Aorta (tissue), 5 donors: ENCODE results near the gene TEDC2. TPM values are rescaled to one million over a fixed set of nuclear protein-coding genes. Genes with fewer than 3 reads are reported as not detected.

Experiments used
- ATAC-seq: fragments of 200-7000 bp; cut with Tn5 transposase; one replicate; pipeline ENCODE4 v1.9.1; 2022; ENCODE audit warnings: moderate library complexity; ENCODE audit not compliant: low FRiP score
- DNase-seq, 2 donors: peaks; one replicate each; pipeline ENCODE4 v3.0.0-alpha.2; 2020
- H3K27ac ChIP-seq, 2 donors: one replicate each; pipeline ENCODE4 v1.5.1; 2013; ENCODE audit warnings: low read length in 2 of 2, mild to moderate bottlenecking in 2 of 2, moderate library complexity in 2 of 2, control low read depth in 1 of 2, inconsistent platforms in 1 of 2, low read depth in 1 of 2
- H3K27me3 ChIP-seq, 2 donors: one replicate each; pipeline ENCODE4 v1.6.1; 2013; ENCODE audit warnings: control low read depth in 1 of 2, low read length in 1 of 2, mild to moderate bottlenecking in 1 of 2, moderate library complexity in 1 of 2; ENCODE audit not compliant: insufficient read depth in 2 of 2, control insufficient read depth in 1 of 2
- H3K36me3 ChIP-seq, 2 donors: one replicate each; pipeline ENCODE4 v1.6.1; 2013; ENCODE audit warnings: control low read depth in 1 of 2, low read length in 1 of 2, mild to moderate bottlenecking in 1 of 2; ENCODE audit not compliant: insufficient read depth in 2 of 2, control insufficient read depth in 1 of 2
- H3K4me1 ChIP-seq, 2 donors: one replicate each; pipeline ENCODE4 v1.6.1; 2013; ENCODE audit warnings: low read length in 2 of 2, control low read depth in 1 of 2, mild to moderate bottlenecking in 1 of 2, moderate library complexity in 1 of 2; ENCODE audit not compliant: insufficient read depth in 2 of 2, control insufficient read depth in 1 of 2
- H3K4me3 ChIP-seq, 2 donors: one replicate each; pipeline ENCODE4 v1.5.1; 2013; ENCODE audit warnings: low read length in 2 of 2, control low read depth in 1 of 2, mild to moderate bottlenecking in 1 of 2
- H3K9me3 ChIP-seq: one replicate; pipeline ENCODE4 v1.6.1; 2013; ENCODE audit warnings: mild to moderate bottlenecking, low read length; ENCODE audit not compliant: control insufficient read depth
- WGBS, 2 donors: extraction: QIAGEN DNeasy Blood & Tissue Kit; methylation state at CpG; one replicate each; pipeline ENCODE4 v1.1.7; 2013; 5-methylcytosine and 5-hydroxymethylcytosine counted together
- intact Hi-C, 2 donors: fragments of 100-400 bp; cut with DNase I; formaldehyde crosslinking; loops; one replicate each; pipeline versions ENCODE4 v1.14.2 to v1.15.0; 2022
- polyA plus RNA-seq, 2 donors: library from polyadenylated mRNA; stranded (reverse); fragments of 200-250 nt; gene quantifications; one replicate each; pipeline ENCODE4 v1.2.3, GENCODE V29; 2013
- total RNA-seq, 2 donors: library from RNA; stranded (reverse); fragmentation: NEBNext Ultra II Directional; extraction: Animal tissue kit (Norgen Biotek cat#: 25700); gene quantifications; one replicate each; pipeline ENCODE4 v1.2.1, GENCODE V29; 2021
- donor health status: healthy with polysubstance abuse.
- donor health status: Bipolar disorder and iron deficiency.
- donor health status: DM: no; HTN: no; CAD: no.
- donor health status: DM: no; HTN: no; CAD: no.
- donor health status: DM: yes; HTN: yes; CAD: no.

The TEDC2 gene
- total and polyA plus RNA-seq, 4 donors = 0.38 to 1.6 (median 0.73) TPM

GRCh38 chr16:2426941-2427361, 33.0 kb upstream of the TEDC2 start:
- intact Hi-C loops = loop anchor here in 1 of 2 donors (5.0 kb wide), 1 partner anchor 75 kb away; no protein-coding TSS in a partner anchor
- 92 to 93% methylated on average over 6 of the region's 6 CpGs for WGBS, 2 donors
- no peak for ATAC-seq
- H3K4me3 ChIP-seq = no peak overlapping the region
- H3K27me3 ChIP-seq = no peaks in the 10 kb centered on the region
- H3K36me3 ChIP-seq = no peaks in the 10 kb centered on the region
- no peak overlapping the region for H3K27ac ChIP-seq
- no peaks in the 10 kb centered on the region for H3K9me3 ChIP-seq
- H3K4me1 ChIP-seq = no peaks in the 10 kb centered on the region
- no peak for DNase-seq

GRCh38 chr16:2427526-2427925, 32.4 kb upstream of the TEDC2 start:
- no peak for ATAC-seq
- intact Hi-C loops = loop anchor here in 1 of 2 donors (5.0 kb wide), 1 partner anchor 75 kb away; no protein-coding TSS in a partner anchor
- H3K27me3 ChIP-seq = no peaks in the 10 kb centered on the region
- no peaks in the 10 kb centered on the region for H3K36me3 ChIP-seq
- no peaks in the 10 kb centered on the region for H3K9me3 ChIP-seq
- no peak overlapping the region for H3K4me3 ChIP-seq
- WGBS, 2 donors = 78 to 85% methylated on average over 4 of the region's 4 CpGs
- no peak for DNase-seq
- H3K4me1 ChIP-seq = no peaks in the 10 kb centered on the region
- no peak overlapping the region for H3K27ac ChIP-seq

- Histone ChIP-seq H3K9me3 (no peaks in the 10 kb centered on the region), H3K36me3 (no peaks in the 10 kb centered on the region), H3K4me3 (peak overlapping the region; percentile 16 to 54), H3K27ac (no peak overlapping the region), H3K4me1 (no peaks in the 10 kb centered on the region), H3K27me3 (no peaks in the 10 kb centered on the region)
- ATAC-seq (peak; percentile 45), DNase-seq (peak in 1 of 2 donors; percentile 82)
- intact Hi-C loops = loop anchor here in 1 of 2 donors (2.0 to 5.0 kb wide), 2 partner anchors 74 to 87 kb away; partner anchors contain the start of gene ABCA3
- 34 to 36% methylated on average over 22 to 28 of the region's 28 CpGs for WGBS, 2 donors
Measured at GRCh38 chr16:2428051-2428783, 31.7 kb upstream of the TEDC2 start.

GRCh38 chr16:2428784-2429033, 31.2 kb upstream of the TEDC2 start:
- ATAC-seq (peak; percentile 71), DNase-seq (no peak)
- Histone ChIP-seq H3K9me3 (no peaks in the 10 kb centered on the region), H3K27me3 (no peaks in the 10 kb centered on the region), H3K4me1 (no peaks in the 10 kb centered on the region), H3K4me3 (peak overlapping the region; percentile 16 to 54), H3K36me3 (no peaks in the 10 kb centered on the region), H3K27ac (no peak overlapping the region)
- 0% methylated on average over 9 to 24 of the region's 24 CpGs for WGBS, 2 donors
- intact Hi-C loops = loop anchor here in 1 of 2 donors (2.0 to 5.0 kb wide), 2 partner anchors 74 to 88 kb away; partner anchors contain the start of gene ABCA3

GRCh38 chr16:2429034-2429770, 30.7 kb upstream of the TEDC2 start, which contains the start of gene CCNF:
Gene CCNF (plus strand): TSS chr16:2429447. CDS start chr16:2429482, 35 bp downstream.
- Histone ChIP-seq H3K9me3 (no peaks in the 10 kb centered on the region), H3K27me3 (no peaks in the 10 kb centered on the region), H3K4me3 (peak within 1 kb of the TSS; percentile 54 to 61), H3K4me1 (no peaks in the 10 kb centered on the region), H3K27ac (no peak within 1 kb of the TSS), H3K36me3 (no peaks in the 10 kb centered on the region)
- intact Hi-C loops = loop anchor here in 1 of 2 donors (2.0 to 5.0 kb wide), 2 partner anchors 73 to 88 kb away; partner anchors contain the start of gene ABCA3
- WGBS, 2 donors = 0% methylated on average over 59 to 103 of the region's 103 CpGs
- ATAC-seq (peak; percentile 97), DNase-seq (peak; percentile 98 to 99)

- intact Hi-C loops = loop anchor here (2.0 to 5.0 kb wide), 3 partner anchors 72 to 89 kb away; partner anchors contain the start of gene ABCA3 (in 2 of the 2)
- H3K27me3 ChIP-seq = no peaks in the 10 kb centered on the region
- no peaks in the 10 kb centered on the region for H3K4me1 ChIP-seq
- 4 to 6% methylated on average over 46 of the region's 46 CpGs for WGBS, 2 donors
- H3K27ac ChIP-seq = no peak overlapping the region
- no peaks in the 10 kb centered on the region for H3K36me3 ChIP-seq
- no peak for ATAC-seq
- H3K9me3 ChIP-seq = no peaks in the 10 kb centered on the region
- no peak for DNase-seq
- H3K4me3 ChIP-seq = peak overlapping the region; percentile 49 to 61
Measured at GRCh38 chr16:2429771-2430663, 29.9 kb upstream of the TEDC2 start.

- no peak overlapping the region for H3K4me3 ChIP-seq
- H3K4me1 ChIP-seq = no peaks in the 10 kb centered on the region
- H3K36me3 ChIP-seq = no peaks in the 10 kb centered on the region
- no peak overlapping the region for H3K27ac ChIP-seq
- ATAC-seq (no peak), DNase-seq (no peak)
- H3K9me3 ChIP-seq = no peaks in the 10 kb centered on the region
- intact Hi-C loops = loop anchor here in 1 of 2 donors (5.0 kb wide), 1 partner anchor 90 kb away; the partner anchor contains the start of gene ABCA3
- WGBS, 2 donors = 95 to 97% methylated on average over 6 of the region's 6 CpGs
- no peaks in the 10 kb centered on the region for H3K27me3 ChIP-seq
Measured at GRCh38 chr16:2432286-2432685, 27.6 kb upstream of the TEDC2 start.
